Stimulated activated CD8-positive, alpha-beta memory T cell treated with anti-CD3 and anti-CD28 coated beads, Interleukin-4, amount 100 ng/mL, for 24 hours (primary cell): ENCODE measurements around the gene CDKN2D.
"Not testable (repeated sequence)": the region's sequence is repeated elsewhere in the genome, so short reads cannot be mapped to it uniquely, and the experiment has no call there.

ENCODE experiments used
- DNase-seq: peaks from one replicate; pipeline ENCODE4 v3.0.0-alpha.2; 2020; ENCODE audit warnings: low read depth

The CDKN2D gene

DNA sequence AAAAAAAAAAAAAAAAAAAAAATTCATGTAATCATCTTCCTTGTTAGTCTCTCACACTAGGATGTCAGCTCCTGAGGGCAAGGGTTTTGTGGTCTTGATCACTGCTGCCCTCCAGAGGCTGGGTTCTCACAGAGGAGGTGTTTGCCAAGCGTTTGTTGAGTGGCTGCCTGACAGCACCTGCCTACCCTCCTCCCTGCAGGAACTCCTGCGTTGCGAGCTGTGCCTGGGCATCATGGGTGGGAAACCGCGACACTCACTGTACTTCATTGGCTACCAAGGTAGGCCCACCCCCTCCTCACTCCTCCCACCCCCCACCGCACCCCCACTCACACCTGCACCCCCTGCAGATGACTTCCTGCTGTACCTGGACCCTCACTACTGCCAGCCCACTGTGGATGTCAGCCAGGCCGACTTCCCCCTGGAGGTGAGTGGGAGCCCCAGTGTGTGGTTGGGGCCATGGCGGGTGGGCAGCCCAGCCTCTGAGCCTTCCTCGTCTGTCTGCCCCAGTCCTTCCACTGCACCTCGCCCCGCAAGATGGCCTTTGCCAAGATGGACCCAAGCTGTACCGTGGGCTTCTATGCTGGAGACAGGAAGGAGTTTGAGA, 17.0 kb downstream of the CDKN2D start:
- no peak for DNase-seq

DNA sequence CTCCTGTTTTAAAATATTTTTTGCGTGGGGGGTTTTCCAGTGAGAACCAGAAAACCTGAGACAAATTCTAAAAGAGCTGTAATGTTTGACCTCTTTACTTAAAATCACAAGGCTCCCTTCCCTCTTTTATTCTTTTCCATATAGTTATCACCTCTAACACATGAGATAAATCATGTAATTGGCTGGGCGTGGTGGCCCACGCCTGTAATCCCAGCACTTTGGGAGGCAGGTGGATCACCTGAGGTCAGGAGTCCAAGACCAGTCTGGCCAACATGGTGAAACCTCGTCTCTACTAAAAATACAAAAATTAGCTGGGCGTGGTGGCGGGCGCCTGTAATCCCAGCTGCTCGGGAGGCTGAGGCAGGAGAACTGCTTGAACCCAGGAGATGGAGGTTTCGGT, 17.8 kb downstream of the CDKN2D start:
- DNase-seq: not testable (repeated sequence)

DNA sequence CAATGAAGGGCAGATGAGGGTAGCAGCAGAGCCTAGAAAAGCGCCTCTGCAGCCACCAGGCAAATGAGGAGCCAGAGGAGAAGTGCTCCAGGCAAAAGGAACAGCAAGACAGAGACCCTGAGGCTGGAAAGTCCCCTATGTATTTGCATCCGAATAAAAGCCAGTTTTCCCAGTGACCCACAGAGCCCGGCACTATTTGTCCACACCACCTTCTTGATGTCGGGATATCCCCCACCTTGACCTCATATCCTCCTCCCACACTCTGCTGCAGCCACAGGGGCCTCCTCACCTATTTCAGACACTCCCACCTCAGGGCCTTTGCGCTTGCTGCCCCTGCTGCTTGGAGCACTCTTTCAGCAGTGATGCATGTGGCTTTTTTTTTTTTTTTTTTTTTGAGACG, 18.4 kb downstream of the CDKN2D start:
- no peak for DNase-seq

DNA sequence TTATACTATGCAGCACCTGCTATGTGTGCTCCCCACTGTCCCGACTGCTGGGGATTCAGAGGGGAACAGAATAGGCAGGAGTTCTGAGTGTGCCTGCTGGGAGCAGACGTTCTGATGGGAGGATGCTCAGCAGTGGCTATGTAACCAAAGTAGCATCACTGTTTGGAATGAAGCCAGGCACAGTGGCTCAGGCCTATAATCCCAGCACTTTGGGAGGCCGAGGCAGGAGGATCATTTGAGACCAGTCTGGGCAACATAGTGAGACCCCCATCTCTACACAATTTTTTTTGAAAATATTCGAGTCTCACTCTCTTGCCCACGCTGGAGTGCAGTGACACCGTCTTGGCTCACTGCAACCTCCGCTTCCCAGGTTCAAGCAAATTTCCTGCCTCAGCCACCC, 19.0 kb downstream of the CDKN2D start:
- no peak for DNase-seq

DNA sequence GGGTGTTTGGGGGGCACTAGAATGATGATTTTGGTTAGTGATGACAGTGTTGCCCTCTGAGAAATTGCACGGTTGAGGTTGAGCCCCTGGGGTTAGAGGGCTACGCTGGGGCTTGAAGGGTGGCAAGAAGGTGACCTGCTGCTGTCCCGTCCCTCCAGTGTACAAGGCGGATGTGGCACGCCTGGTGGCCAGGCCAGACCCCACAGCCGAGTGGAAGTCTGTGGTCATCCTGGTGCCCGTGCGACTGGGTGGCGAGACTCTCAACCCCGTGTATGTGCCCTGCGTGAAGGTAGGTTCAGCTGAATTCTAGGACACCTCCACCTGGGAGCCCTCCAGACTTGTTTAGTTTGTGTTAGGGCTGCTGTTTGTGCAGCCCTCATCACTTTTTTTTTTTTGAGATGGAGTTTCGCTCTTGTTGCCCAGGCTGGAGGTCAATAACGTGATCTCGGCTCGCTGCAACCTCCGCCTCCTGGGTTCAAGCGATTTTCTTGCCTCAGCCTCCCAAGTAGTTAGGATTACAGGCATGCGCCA, 20.0 kb downstream of the CDKN2D start:
- DNase-seq: no peak

DNA sequence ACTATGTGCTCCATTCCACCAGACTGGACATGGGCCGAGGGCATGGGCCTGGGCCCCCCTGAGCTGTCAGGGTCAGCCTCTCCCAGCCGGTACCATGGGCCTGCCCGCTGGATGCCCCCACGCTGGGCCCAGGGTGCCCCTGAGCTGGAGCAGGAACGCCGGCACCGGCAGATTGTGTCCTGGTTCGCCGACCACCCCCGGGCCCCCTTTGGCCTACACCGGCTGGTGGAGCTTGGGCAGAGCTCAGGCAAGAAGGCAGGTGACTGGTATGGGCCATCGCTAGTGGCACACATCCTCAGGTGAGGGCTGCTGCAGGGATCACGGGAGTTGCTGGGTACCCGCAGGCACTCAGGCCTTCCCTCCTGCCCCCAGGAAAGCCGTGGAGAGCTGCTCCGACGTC, 22.0 kb downstream of the CDKN2D start:
- DNase-seq: no peak

DNA sequence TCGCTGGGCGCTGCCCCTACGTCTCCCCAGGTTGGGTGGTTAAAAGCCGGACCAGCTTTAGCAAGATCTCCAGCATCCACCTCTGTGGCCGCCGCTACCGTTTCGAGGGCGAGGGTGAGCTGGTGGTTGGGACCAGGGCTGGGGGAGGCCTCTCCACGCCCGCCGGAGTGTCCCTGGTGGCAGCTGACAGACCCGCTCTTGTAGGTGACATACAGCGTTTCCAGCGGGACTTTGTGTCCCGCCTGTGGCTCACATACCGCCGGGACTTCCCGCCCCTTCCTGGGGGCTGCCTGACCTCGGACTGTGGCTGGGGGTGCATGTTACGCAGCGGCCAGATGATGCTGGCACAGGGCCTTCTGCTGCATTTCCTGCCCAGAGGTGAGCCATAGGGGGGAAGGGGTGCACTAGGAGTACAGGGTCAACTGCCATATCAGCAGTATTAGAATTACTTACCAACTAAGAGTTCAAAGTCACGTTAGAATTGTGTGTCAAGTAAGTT, 24.0 kb downstream of the CDKN2D start:
- no peak for DNase-seq

DNA sequence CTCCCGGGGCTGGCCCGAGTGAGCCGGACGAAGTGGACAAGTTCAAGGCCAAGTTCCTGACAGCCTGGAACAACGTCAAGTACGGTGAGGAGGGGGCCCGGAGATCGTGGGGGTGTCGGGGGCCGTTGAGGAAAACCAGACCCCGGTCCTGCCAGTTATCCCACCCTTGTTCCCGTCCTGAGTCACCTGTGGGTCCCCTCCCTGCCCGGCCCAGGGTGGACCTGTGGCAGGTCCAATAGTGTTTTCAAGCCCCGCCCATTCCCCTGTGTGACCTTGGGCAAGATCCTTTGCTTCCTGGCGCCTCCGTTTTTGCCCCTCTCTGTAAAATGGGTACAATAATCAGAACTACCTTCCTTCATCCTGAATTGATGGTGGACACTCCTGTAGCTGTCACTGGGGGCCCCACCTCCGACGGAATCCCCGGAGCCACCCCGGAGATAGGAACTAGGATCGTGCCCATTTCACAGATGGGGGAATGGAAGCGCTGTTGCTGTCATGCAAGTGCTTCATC, 24.5 kb downstream of the CDKN2D start:
- DNase-seq: no peak

DNA sequence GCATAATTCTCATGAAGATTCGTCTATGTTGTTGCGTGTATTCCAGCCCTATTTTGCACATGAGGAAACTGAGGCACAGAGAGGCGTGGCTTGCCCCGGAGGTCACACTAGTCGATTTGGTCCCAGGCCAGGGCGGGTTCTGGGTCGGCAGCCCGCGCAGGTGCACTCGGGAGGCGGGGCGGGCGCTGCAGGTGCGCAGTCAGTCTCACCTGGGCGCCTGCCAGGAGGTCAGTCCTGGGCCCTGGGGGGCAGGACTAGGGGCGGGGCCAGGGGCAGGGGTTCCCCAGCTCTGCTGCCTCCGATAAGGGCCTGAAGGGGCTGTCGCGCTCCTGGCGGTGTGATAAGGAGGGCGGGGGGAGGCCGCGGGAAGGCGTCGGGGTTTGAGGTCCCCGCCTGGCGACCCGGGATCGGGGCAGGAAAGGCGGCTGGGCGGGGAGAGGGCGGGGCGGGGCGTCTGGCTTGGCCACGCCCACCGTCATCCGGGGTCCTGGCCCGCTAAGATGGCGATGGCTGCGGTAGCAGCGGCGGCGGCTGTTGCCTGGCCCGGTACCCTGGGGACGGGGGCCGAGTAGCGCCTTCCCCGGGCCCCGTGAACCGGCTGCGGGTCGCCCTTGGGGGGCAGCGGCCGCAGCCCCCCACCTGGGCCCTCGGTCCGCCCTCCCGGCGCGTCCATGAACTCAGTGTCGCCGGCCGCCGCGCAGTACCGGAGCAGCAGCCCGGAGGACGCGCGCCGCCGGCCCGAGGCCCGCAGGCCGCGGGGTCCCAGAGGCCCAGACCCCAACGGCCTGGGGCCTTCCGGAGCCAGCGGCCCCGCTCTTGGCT, 25.1 kb downstream of the CDKN2D start, which contains the start of gene ATG4D:
Gene ATG4D, plus strand, starts transcription at position 485 of the 822 bp plus-strand sequence. Its CDS starts 187 bp downstream, at position 672.
- peak; percentile 66 for DNase-seq

DNA sequence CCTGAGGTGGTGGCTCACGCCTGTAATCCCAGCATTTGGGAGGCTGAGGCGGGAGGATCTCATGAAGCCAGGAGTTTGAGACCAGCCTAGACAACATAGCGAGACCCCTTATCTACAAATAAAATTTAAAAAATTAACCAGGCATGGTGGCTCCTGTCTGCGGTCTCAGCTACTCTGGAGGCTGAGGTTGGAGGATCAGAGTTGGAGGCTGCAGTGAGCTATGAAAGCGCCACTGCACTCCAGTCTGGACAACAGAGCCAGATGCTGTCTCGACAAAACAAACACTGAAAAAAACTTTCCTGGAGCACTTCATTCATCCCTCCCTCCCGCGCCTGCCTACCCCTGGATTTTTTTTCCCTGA, 25.7 kb downstream of the CDKN2D start:
- no peak for DNase-seq

DNA sequence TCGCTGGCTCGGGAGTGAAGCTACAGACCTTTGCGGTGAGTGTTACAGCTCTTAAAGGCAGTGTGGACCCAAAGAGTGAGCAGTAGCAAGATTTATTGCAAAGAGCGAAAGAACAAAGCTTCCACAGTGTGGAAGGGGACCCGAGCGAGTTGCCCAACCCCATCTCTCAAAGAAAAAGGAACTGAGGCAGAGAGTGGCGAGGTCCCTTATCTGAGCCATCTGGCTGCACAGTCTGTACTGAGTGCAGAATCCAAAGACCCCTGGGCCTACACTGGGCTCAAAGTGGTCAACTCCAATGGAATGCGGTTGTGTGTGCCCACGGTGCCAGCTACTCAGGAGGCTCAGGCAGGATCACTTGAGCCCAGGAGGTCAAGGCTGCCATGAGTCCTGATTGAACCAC, 29.8 kb downstream of the CDKN2D start:
- not testable (repeated sequence) for DNase-seq

DNA sequence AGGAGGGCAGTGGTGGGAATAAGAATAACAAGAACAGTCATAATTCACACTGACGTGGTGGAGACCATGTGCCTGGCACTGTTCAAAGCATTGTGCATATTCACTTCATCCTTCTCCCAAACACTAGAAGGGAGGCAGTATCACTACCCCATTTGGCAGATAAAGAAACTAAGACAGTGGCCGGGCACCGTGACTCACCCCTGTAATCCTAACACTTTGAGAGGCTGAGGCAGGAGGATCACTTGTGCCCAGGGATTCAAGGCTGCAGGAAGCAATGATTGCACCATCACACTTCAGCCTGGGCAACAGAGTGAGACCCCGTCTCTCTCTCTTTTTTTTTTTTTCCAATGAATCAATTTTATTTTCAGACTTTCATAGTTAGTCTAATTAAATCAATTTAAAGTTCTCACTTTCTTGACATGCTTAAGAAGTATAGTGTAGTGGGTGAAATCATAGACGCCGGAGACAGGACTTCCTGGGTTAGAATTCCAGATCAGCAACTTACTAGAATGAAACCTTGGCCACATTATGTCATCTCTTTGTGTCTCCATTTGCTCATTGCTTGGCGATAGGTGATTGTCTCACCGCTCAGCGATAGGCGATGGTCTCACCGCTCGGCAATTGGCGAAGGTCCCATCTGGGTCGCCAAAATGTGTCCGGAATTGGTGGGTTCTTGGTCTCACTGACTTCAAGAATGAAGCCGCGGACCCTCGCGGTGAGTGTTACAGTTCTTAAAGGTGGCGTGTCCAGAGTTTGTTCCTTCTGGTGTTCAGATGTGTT, 30.4 kb downstream of the CDKN2D start:
- DNase-seq: no peak

DNA sequence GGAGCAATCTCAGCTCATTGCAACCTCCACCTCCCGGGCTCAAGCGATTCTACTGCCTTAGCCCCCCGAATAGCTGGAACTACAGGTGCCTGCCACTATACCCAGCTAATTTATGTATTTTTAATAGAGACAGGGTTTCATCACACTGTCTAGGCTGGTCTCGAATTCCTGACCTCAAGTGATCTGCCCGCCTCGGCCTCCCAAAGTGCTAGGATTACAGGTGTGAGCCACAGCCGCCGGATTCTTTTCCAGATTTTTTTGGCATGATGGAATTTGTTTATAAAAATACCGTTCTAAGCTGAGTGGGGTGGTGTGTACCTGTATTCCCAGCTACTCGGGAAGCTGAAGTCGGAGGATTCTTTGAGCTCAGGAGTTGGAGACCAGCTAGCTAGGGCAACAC, 31.1 kb downstream of the CDKN2D start:
- DNase-seq: no peak

DNA sequence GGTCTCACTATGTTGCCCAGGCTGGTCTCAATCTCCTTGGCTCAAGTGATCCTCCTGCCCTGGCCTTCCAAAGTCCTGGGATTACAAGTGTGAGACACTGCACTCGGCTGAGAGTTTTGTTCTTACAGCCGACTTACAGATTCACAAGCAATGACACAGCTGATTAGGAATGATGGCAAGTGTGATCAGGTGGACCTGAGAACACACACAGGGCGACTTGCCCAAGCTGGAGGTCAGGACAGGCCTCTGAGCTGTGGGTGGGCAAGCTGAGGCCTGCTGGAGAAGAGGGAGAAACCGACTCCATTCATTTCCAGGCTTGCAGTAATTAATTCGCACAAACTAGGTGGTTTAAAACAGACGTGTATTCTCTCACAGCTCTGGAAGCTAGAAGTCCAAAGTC, 33.2 kb downstream of the CDKN2D start:
- DNase-seq: no peak

DNA sequence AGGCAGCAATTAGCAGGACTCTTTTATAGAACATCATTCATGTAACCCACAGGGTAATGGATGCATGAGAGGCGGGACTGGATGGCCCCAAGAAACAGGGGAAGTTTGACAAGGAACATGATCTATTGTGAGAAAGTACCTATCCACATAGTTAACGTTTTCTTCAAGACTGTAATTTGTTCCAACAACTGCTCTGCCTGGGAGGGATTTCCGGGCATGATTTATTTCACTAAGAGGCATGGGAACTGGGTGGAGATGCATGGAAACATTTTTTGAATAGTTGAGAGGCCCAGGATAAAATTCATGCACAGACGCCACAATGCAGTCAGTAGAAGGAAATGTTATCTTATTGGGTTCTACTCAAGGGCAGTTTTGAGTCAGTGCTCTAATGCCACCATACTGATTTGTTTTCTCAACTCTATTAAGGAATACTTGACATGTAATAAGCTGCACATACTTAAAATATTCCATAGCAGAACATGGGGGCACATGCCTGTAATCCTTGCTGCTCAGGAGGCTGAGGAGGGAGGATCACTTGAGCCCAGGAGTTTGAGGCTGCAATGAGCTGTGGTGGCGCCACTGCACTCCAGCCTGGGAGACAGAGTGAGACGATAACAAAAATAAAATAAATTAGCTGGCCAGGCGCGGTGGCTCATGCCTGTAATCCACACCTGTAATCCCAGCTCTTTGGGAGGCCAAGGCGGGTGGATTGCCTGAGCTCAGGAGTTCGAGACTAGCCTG, 35.0 kb downstream of the CDKN2D start:
- no peak for DNase-seq

DNA sequence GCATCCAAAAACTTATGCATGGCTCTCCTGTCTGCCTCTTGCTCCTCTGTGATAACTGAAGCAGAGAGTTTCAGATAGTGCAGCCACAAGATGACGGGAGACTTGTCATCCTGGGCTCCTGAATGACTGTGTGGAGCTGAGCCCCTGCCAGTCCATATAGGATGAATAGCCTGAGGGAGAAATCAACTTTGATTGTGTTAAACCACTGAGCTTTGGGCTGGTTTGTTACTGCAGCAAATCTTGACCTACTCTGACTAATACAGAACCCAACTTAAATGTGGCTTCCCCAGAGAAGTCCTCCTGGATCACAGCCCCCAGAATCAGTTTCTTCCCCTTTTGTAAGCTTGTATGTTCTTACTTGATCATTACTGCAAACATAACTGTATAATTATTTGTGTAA, 36.3 kb downstream of the CDKN2D start:
- no peak for DNase-seq

DNA sequence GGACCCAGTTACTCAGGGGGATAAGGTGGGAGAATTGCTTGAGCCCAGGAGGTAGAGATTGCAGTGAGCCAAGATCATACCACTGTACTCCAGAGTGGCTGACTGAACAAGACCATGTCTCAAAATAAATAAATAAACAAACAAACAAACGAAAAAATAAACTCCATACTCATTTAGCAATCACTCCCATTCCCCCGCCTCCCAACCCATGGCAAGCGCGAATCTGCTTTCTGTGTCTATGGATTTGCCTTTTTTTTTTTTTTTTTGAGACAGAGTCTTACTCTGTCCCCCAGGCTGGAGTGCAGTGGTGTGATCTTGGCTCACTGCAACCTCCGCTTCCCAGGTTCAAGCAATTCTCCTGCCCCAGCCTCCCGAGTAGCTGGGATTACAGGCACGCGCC, 41.9 kb downstream of the CDKN2D start:
- DNase-seq: not testable (repeated sequence)

DNA sequence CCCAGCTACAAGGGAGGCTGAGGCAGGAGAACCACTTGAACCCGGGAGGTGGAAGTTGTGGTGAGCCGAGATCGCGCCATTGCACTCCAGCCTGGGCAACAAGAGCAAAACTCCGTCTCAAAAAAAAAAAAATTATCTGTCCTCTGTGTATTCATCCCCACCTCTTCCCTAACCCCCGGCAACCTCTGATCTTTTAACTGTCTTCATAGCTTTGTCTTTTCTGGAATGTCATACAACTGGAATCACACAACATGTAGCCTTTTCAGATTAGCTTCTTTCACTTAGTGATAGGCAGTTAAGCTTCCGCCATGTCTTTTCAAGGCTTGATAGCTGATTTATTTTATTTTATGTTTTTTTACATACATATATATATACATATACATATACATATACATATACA, 43.1 kb downstream of the CDKN2D start:
- DNase-seq: no peak

DNA sequence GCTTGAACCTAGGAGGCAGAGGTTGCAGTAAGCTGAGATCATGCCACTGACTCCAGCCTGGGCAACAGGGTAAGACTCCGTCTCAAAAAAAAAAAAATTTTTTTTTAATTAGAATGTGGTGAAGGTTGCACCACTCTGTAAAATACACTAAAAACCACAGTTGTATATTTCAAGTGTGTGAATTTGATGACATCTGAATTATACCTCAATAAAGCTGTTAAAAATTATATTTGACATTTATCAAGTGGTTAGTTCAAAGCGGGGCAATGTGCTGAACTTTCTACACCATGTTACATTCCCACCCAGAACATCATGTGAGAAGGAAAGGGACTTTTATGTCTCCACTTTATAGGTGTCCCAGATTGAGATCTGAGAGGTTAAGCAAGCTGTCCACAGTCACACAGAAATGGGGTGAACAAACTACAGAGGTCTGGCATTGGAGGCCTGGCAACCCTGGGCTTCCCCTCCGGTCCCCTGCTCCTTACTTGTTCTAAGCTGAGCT, 45.6 kb downstream of the CDKN2D start:
- no peak for DNase-seq

DNA sequence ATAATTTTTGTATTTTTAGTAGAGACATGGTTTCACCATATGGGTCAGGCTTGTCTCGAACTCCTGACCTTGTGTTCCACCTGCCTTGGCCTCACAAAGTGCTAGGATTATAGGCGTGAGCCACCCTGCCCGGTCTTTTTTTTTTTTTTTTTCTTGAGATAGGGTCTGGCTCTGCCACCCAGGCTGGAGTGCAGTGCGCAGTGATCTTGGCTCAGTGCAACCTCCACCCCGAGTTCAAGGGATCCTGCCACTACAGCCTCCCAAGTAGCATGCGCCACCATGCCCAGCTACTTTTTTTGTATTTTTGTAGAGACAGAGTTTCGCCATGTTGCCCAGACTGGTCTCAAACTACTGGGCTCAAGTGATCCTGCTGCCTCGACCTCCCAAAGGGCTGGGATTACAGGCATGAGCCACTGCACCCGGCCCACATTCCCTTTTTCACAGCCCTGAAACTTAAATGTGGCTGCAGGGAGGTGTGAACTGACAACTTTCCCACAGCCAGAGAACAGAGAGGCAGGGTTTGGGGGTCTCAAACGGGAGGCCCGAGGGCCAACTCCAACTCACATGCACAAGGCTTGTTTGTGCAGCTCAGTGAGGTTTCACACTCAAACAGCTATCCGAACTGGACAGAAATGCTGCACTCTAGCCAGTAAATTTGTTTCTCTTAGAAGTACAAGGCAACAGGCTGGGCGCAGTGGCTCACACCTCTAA, 47.2 kb downstream of the CDKN2D start:
- DNase-seq: no peak
